Right atrium auricular region (tissue), 2 donors: ENCODE measurements around the gene FAM89A. TPM values are rescaled to one million over a fixed set of nuclear protein-coding genes. Genes with fewer than 3 reads are reported as not detected.

Experiments
- DNase-seq: peaks from one replicate; pipeline ENCODE4 v3.0.0-alpha.2; 2019; ENCODE audit warnings: low spot score
- H3K27ac ChIP-seq, 2 donors: fragments of 200-600 bp; sonication (generic); 1 replicate in 1 of 2; 2 replicates in 1 of 2; pipeline ENCODE4 v1.5.1; 2016 to 2019
- H3K27me3 ChIP-seq, 2 donors: fragments of 200-600 bp; sonication (generic); one replicate each; pipeline versions ENCODE4 v1.5.1 to v1.6.0; 2017 to 2019
- H3K36me3 ChIP-seq: fragments of 200-600 bp; sonication (generic); one replicate; pipeline ENCODE4 v1.5.1; 2016
- H3K4me1 ChIP-seq, 2 donors: fragments of 200-600 bp; sonication (generic); one replicate each; pipeline versions ENCODE4 v1.5.1 to v1.6.0; 2017 to 2019
- H3K4me3 ChIP-seq, 2 donors: fragments of 200-600 bp; sonication (generic); 1 replicate in 1 of 2; 2 replicates in 1 of 2; pipeline ENCODE4 v1.5.1; 2017 to 2019; ENCODE audit warnings: mild to moderate bottlenecking in 1 of 2, moderate library complexity in 1 of 2
- H3K9me3 ChIP-seq, 2 donors: fragments of 200-600 bp; sonication (generic); one replicate each; pipeline ENCODE4 v1.5.1; 2019
- total RNA-seq, 2 donors: library from RNA; depleted of rRNA; stranded (reverse); fragments of >200 nt; gene quantifications; one replicate each; pipeline ENCODE4 v1.1.0, GENCODE V29; 2016
- TF ChIP-seq, protein P1 (sequence below), 2 donors: fragments of 200-600 bp; sonication (generic); IDR thresholded peaks; one replicate each; pipeline ENCODE4 v1.5.1; 2019; ENCODE audit warnings: antibody characterized with exemption in 2 of 2

Gene FAM89A
- total RNA-seq, 2 donors from 2014 or later: 6.4 to 11.2 TPM

DNA sequence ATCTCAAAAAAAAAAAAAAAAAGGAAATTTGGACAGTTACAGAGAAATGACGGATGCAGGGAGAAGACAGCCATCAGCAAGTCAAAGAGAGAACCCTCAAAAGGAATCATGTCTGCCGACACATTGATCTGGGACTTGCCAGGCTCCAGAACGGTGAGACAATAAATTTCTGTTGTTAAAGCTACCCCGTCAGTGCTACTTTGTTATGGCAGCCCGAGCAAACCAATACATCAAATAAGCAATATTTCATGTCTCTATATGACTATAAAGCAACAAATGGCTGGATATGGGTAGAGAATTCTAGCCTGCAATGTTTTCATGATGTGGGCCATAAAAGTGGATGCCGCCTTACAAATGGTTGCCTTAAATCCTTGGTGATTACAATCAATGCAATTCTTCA, 23.3 kb upstream of the FAM89A start:
- TF ChIP-seq, protein P1, sequence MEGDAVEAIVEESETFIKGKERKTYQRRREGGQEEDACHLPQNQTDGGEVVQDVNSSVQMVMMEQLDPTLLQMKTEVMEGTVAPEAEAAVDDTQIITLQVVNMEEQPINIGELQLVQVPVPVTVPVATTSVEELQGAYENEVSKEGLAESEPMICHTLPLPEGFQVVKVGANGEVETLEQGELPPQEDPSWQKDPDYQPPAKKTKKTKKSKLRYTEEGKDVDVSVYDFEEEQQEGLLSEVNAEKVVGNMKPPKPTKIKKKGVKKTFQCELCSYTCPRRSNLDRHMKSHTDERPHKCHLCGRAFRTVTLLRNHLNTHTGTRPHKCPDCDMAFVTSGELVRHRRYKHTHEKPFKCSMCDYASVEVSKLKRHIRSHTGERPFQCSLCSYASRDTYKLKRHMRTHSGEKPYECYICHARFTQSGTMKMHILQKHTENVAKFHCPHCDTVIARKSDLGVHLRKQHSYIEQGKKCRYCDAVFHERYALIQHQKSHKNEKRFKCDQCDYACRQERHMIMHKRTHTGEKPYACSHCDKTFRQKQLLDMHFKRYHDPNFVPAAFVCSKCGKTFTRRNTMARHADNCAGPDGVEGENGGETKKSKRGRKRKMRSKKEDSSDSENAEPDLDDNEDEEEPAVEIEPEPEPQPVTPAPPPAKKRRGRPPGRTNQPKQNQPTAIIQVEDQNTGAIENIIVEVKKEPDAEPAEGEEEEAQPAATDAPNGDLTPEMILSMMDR (IDR thresholded peaks at IDR 0.05): no peak
- no peak for DNase-seq
- no peaks in the 10 kb centered on the region for H3K27me3 ChIP-seq
- no peaks in the 10 kb centered on the region for H3K36me3 ChIP-seq
- H3K4me1 ChIP-seq: peaks cover 0 to 8% of the 10 kb centered on the region in 2 donors
- no peak overlapping the region for H3K4me3 ChIP-seq
- H3K27ac ChIP-seq: no peak overlapping the region
- H3K9me3 ChIP-seq: no peaks in the 10 kb centered on the region

DNA sequence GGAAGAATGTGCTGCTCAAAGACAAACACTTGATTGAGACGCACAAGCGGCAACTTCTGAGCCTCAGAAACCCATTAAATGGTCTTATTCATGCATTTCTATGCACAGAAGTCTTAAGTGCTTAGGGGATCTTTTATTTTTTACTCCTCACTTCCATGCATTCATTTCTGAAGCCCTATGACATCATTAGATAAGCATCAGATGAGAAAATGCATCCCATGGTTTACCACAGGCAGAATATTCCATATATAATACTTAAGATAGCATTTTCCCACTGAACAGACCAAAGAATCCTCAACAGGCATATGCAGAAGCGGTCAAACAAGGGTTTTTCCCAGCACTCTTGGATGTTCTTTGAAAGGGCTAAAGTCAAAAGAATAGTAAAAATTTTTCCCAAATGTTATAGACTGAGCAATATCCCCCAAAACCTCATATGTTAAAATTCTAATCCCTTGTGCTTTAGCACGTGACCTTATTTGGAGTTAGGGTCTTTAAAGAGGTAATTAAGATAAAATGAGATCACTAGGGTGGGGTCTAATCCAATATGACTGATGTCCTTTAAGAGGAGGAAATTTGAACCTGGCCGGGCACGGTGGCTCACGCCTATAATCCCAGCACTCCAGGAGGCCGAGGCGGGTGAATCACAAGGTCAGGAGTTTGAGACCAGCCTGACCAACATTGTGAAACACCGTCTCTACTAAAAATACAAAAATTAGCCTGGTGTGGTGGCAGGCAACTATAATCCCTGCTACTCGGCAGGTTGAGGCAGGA, 22.6 kb upstream of the FAM89A start:
- DNase-seq: peak; percentile 49
- Histone ChIP-seq H3K27me3 (no peaks in the 10 kb centered on the region), H3K36me3 (no peaks in the 10 kb centered on the region), H3K27ac (no peak overlapping the region), H3K4me3 (no peak overlapping the region), H3K4me1 (peaks cover 0 to 8% of the 10 kb centered on the region in 2 donors), H3K9me3 (no peaks in the 10 kb centered on the region)
- TF ChIP-seq, protein P1 (IDR thresholded peaks at IDR 0.05): no peak

DNA sequence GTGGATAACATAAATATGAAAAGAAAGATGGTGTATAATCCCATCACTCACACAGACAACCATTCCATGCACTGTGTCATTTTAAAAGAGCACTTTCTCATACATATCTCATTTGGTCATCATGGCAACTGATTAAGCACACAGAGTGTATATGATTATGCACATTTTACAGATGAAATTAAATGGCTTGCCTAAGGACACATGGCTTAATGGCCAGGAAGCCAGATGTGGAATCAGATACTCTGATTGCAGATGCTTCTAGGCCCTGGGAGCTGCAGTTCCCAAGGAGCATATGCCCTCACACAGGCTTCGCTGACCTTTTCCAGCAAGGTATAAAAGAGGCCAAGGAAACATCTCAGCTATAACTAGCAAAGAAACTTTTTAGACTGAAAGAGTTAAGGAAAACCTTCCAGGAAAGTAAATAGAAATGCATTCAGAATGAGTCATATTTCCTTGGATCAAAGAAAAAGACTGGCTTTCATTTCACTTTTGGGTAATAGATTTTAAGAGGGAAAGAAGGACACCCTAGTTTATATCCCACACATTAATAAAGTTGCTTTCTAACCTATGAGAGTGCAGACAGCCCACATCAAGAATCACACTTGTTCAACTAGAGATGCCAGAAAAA, 19.6 kb upstream of the FAM89A start:
- Histone ChIP-seq H3K4me1 (no peaks in the 10 kb centered on the region), H3K36me3 (no peaks in the 10 kb centered on the region), H3K4me3 (no peak overlapping the region), H3K27ac (no peak overlapping the region), H3K27me3 (no peaks in the 10 kb centered on the region), H3K9me3 (no peaks in the 10 kb centered on the region)
- TF ChIP-seq, protein P1 (IDR thresholded peaks at IDR 0.05): no peak
- no peak for DNase-seq

DNA sequence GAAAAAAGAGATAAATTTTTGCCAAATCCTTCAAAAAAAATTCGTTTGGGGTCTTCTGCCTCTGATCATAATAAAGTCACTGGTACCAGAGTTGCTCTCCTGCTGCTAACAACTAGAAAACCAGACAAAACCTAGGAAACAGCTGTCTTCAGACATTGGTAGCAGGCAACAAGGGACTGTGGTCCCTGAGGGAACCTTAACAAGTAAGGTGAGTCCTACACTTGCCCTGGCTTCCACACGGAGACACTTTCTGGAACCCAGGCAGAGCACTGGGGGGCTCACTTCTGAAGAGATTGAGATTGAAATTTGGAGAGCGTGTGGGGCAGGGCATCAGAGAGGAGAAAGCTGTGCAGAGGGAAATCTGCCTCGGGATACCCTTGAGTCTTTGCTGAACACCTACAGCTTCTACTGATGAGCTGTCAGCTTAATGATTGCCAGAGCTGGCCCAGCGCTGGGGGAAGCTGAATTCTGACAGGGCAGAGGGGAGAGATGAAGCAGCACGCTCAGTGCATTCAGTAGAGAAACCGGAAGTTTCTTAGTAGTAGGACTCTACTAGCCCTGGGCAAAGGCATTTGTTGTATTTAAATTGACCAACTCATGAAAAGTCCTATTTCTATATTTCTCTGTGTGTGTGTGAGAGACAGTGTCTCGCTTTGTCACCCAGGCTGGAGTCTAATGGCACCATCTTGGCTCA, 18.5 kb upstream of the FAM89A start:
- no peaks in the 10 kb centered on the region for H3K9me3 ChIP-seq
- H3K36me3 ChIP-seq: no peaks in the 10 kb centered on the region
- peaks cover 0 to 8% of the 10 kb centered on the region in 2 donors for H3K4me1 ChIP-seq
- no peak for DNase-seq
- H3K4me3 ChIP-seq: no peak overlapping the region
- no peaks in the 10 kb centered on the region for H3K27me3 ChIP-seq
- TF ChIP-seq, protein P1 (IDR thresholded peaks at IDR 0.05): no peak
- no peak overlapping the region for H3K27ac ChIP-seq

DNA sequence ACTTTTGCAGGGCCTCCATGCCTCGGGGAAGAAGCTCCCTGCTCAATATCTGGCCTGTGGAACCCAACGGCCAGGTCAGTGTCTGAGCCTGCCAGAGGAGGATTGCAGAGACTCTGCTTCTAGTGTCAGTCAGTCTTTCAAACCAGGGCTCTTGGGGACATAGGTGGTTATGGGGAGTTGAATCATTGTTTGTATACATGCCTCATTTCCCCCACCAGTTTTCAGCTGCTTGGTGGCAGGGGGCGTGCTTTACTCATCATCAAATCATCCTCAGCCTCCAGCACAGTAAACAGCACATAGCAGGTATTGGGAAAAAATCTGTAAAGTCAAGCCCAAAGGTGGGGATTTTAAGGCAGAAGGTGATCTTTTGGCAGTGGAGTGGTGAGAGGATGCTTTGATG, 17.4 kb upstream of the FAM89A start:
- Histone ChIP-seq H3K36me3 (no peaks in the 10 kb centered on the region), H3K4me3 (no peak overlapping the region), H3K27ac (no peak overlapping the region), H3K27me3 (no peaks in the 10 kb centered on the region), H3K4me1 (peaks cover 0 to 16% of the 10 kb centered on the region in 2 donors), H3K9me3 (no peaks in the 10 kb centered on the region)
- no peak for DNase-seq
- TF ChIP-seq, protein P1 (IDR thresholded peaks at IDR 0.05): no peak
